Liver (tissue), 9 donors: ENCODE data around the gene DDX23. TPM values are rescaled to one million over a fixed set of nuclear protein-coding genes. Genes with fewer than 3 reads are reported as not detected.

Experiments used
- DNase-seq: peaks from one replicate; pipeline ENCODE4 v3.0.0-alpha.2; 2017; ENCODE audit warnings: low spot score
- H3K27ac ChIP-seq, 2 donors: one replicate each; pipeline ENCODE4 v1.7.0; 2013; ENCODE audit warnings: inconsistent platforms in 2 of 2, low read length in 2 of 2, control low read depth in 1 of 2, low read depth in 1 of 2, mild to moderate bottlenecking in 1 of 2
- H3K27me3 ChIP-seq, 4 donors: one replicate each; pipeline versions ENCODE4 v1.6.1 to v1.7.0; 2013; ENCODE audit warnings: low read length in 3 of 4, inconsistent platforms in 1 of 4, mild to moderate bottlenecking in 1 of 4, moderate library complexity in 1 of 4; ENCODE audit not compliant: control insufficient read depth in 4 of 4, insufficient read depth in 4 of 4
- H3K36me3 ChIP-seq, 4 donors: one replicate each; pipeline versions ENCODE4 v1.6.1 to v1.7.0; 2013; ENCODE audit warnings: low read length in 3 of 4, mild to moderate bottlenecking in 3 of 4, low read depth in 1 of 4, moderate library complexity in 1 of 4; ENCODE audit not compliant: control insufficient read depth in 4 of 4, insufficient read depth in 3 of 4
- H3K4me1 ChIP-seq, 4 donors: one replicate each; pipeline versions ENCODE4 v1.6.1 to v1.7.0; 2013; ENCODE audit warnings: low read length in 3 of 4, mild to moderate bottlenecking in 3 of 4, moderate library complexity in 1 of 4; ENCODE audit not compliant: control insufficient read depth in 4 of 4, insufficient read depth in 4 of 4
- H3K4me3 ChIP-seq, 3 donors: one replicate each; pipeline versions ENCODE4 v1.6.1 to v1.7.0; 2013; ENCODE audit warnings: low read length in 3 of 3, control low read depth in 1 of 3, low read depth in 1 of 3, mild to moderate bottlenecking in 1 of 3
- H3K9ac ChIP-seq, 2 donors: one replicate each; pipeline ENCODE4 v1.7.0; 2013; ENCODE audit warnings: low read length in 2 of 2, mild to moderate bottlenecking in 2 of 2, moderate library complexity in 2 of 2, control low read depth in 1 of 2, low read depth in 1 of 2
- H3K9me3 ChIP-seq, 4 donors: one replicate each; pipeline versions ENCODE4 v1.6.1 to v1.7.0; 2013; ENCODE audit warnings: low read length in 3 of 4; ENCODE audit not compliant: control insufficient read depth in 4 of 4
- ATF3 ChIP-seq: IDR thresholded peaks from 2 replicates; pipeline ENCODE4 v1.6.1; 2016; ENCODE audit warnings: antibody characterized with exemption
- EGR1 ChIP-seq, 2 donors: IDR thresholded peaks; 2 replicates each; pipeline ENCODE4 v1.6.1; 2016 to 2018; ENCODE audit warnings: antibody characterized with exemption in 2 of 2, low read depth in 2 of 2
- FOXA1 ChIP-seq: IDR thresholded peaks from 2 replicates; pipeline ENCODE4 v1.6.1; 2016; ENCODE audit warnings: antibody characterized with exemption
- FOXA2 ChIP-seq: IDR thresholded peaks from 2 replicates; pipeline ENCODE4 v1.6.1; 2016; ENCODE audit warnings: antibody characterized with exemption
- GABPA ChIP-seq, 2 donors: IDR thresholded peaks in 1 of 2; conservative IDR thresholded peaks in 1 of 2; 2 replicates each; pipeline ENCODE4 v1.6.1; 2016; ENCODE audit warnings: antibody characterized with exemption in 2 of 2, mild to moderate bottlenecking in 1 of 2, moderate library complexity in 1 of 2
- HNF4A ChIP-seq, 2 donors: conservative IDR thresholded peaks; 2 replicates each; pipeline ENCODE4 v1.6.1; 2016; ENCODE audit warnings: antibody characterized with exemption in 2 of 2, mild to moderate bottlenecking in 2 of 2
- HNF4G ChIP-seq: IDR thresholded peaks from 2 replicates; pipeline ENCODE4 v1.6.1; 2016; ENCODE audit warnings: antibody characterized with exemption
- JUND ChIP-seq, 2 donors: IDR thresholded peaks; 2 replicates each; pipeline ENCODE4 v1.6.1; 2016; ENCODE audit warnings: antibody characterized with exemption in 2 of 2
- MAX ChIP-seq: IDR thresholded peaks from 2 replicates; pipeline ENCODE4 v1.6.1; 2016; ENCODE audit warnings: antibody characterized with exemption
- NR2F2 ChIP-seq: IDR thresholded peaks from 2 replicates; pipeline ENCODE4 v1.6.1; 2016; ENCODE audit warnings: antibody characterized with exemption
- RAD21 ChIP-seq, 2 donors: IDR thresholded peaks; 2 replicates each; pipeline ENCODE4 v1.6.1; 2016; ENCODE audit warnings: antibody characterized with exemption in 2 of 2, mild to moderate bottlenecking in 2 of 2
- RXRA ChIP-seq, 2 donors: IDR thresholded peaks; 2 replicates each; pipeline ENCODE4 v1.6.1; 2017 to 2018; ENCODE audit warnings: antibody characterized with exemption in 2 of 2, mild to moderate bottlenecking in 1 of 2
- SP1 ChIP-seq: IDR thresholded peaks from 2 replicates; pipeline ENCODE4 v1.6.1; 2018; ENCODE audit warnings: antibody characterized with exemption, mild to moderate bottlenecking
- TAF1 ChIP-seq: conservative IDR thresholded peaks from 2 replicates; pipeline ENCODE4 v1.6.1; 2016; ENCODE audit warnings: antibody characterized with exemption, mild to moderate bottlenecking
- YY1 ChIP-seq: IDR thresholded peaks from 2 replicates; pipeline ENCODE4 v1.6.1; 2016; ENCODE audit warnings: antibody characterized with exemption, mild to moderate bottlenecking
- ZBTB33 ChIP-seq: IDR thresholded peaks from 2 replicates; pipeline ENCODE4 v1.6.1; 2016; ENCODE audit warnings: antibody characterized with exemption
- WGBS: extraction: QIAGEN DNeasy Blood & Tissue Kit; methylation state at CpG from one replicate; pipeline ENCODE4 v1.1.7; 2013; 5-methylcytosine and 5-hydroxymethylcytosine counted together
- polyA plus RNA-seq, 2 donors: library from polyadenylated mRNA; stranded (reverse) in 1 of 2; unstranded in 1 of 2; fragments of 200-250 nt in 1 of 2; fragments of >200 nt in 1 of 2; fragmentation: Nextera tagmentation in 1 of 2; extraction: Ambion mirVana in 1 of 2; gene quantifications; one replicate each; pipeline versions ENCODE4 v1.2.1 to v1.2.3, GENCODE V29; 2013 to 2015
- total RNA-seq, 2 donors: library from RNA; depleted of rRNA; stranded (reverse); fragments of >200 nt; gene quantifications; one replicate each; pipeline ENCODE4 v1.2.3, GENCODE V29; 2014
- TF ChIP-seq, protein P1 (sequence below): IDR thresholded peaks from 2 replicates; pipeline ENCODE4 v1.6.1; 2016; ENCODE audit warnings: antibody characterized with exemption, mild to moderate bottlenecking
- TF ChIP-seq, protein P2 (sequence below): fragments of 150-350 bp; IDR thresholded peaks from 2 replicates; pipeline ENCODE4 v1.5.1; 2017; ENCODE audit warnings: improper control_type of control experiment, low read depth, low read length; ENCODE audit not compliant: missing input control
- donor health status: healthy.
- donor health status: healthy.
- donor health status: healthy.
- donor health status: healthy.
- donor health status: healthy.

The DDX23 gene
- total and polyA plus RNA-seq, 4 donors: 16.9 to 60.6 (median 29.7) TPM

DNA sequence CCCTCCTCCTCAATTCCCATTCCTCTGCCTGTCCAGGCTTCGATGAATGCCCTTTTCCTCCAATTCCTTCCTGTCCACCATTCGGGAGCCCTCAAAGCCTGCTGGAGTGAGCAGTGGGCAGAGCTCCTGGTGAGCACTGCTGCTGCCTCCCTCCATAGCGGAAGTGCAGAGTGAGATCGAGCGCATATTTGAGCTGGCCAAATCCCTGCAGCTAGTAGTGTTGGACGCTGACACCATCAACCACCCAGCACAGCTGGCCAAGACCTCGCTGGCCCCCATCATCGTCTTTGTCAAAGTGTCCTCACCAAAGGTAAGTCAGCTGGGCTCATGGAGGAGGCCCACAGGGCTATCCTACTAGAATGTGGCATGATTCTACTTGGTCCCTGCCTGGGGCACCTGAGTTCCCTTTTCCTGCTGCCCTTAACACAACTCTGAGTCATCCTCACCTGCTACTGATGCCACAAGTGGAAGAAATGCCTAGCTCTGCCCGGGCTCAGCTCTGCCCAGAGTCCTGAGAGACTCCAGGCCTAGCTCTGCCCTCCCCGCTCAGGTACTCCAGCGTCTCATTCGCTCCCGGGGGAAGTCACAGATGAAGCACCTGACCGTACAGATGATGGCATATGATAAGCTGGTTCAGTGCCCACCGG lies 25.6 kb downstream of the DDX23 start:
- Histone ChIP-seq H3K4me1 (no peaks in the 10 kb centered on the region), H3K27ac (no peak overlapping the region), H3K9ac (no peak overlapping the region), H3K36me3 (peaks cover 7 to 30% (median 23%) of the 10 kb centered on the region in 4 donors), H3K4me3 (no peak overlapping the region), H3K27me3 (no peaks in the 10 kb centered on the region), H3K9me3 (no peaks in the 10 kb centered on the region)
- DNase-seq: no peak
- WGBS: 88% methylated on average over 15 of the region's 15 CpGs
- TF ChIP-seq FOXA1: no peak
- no peak for TF ChIP-seq TAF1
- TF ChIP-seq MAX: no peak

- H3K36me3 ChIP-seq: peaks cover under 1 to 16% (median 11%) of the 10 kb centered on the region in 4 donors
- H3K27ac ChIP-seq: no peak overlapping the region
- H3K27me3 ChIP-seq: no peaks in the 10 kb centered on the region
- no peak overlapping the region for H3K9ac ChIP-seq
- H3K4me3 ChIP-seq: no peak overlapping the region
- DNase-seq: no peak
- H3K9me3 ChIP-seq: no peaks in the 10 kb centered on the region
- no peaks in the 10 kb centered on the region for H3K4me1 ChIP-seq
- 92% methylated on average over 4 of the region's 4 CpGs for WGBS
- TF ChIP-seq ZBTB33 (no peak), ATF3 (no peak), MAX (no peak), FOXA1 (no peak), JUND (IDR thresholded peaks at IDR 0.05) (no peak), HNF4A (conservative IDR thresholded peaks at IDR 0.05) (no peak), NR2F2 (no peak), YY1 (no peak), RAD21 (IDR thresholded peaks at IDR 0.05) (no peak), TAF1 (no peak), SP1 (no peak), HNF4G (no peak), EGR1 (IDR thresholded peaks at IDR 0.05; ENCODE audit: low read depth in 2 of 2) (no peak), FOXA2 (no peak), GABPA (IDR thresholded peaks at IDR 0.05 in 1 of 2, conservative IDR thresholded peaks at IDR 0.05 in 1 of 2) (no peak), RXRA (IDR thresholded peaks at IDR 0.05) (no peak)
- TF ChIP-seq, protein P1, sequence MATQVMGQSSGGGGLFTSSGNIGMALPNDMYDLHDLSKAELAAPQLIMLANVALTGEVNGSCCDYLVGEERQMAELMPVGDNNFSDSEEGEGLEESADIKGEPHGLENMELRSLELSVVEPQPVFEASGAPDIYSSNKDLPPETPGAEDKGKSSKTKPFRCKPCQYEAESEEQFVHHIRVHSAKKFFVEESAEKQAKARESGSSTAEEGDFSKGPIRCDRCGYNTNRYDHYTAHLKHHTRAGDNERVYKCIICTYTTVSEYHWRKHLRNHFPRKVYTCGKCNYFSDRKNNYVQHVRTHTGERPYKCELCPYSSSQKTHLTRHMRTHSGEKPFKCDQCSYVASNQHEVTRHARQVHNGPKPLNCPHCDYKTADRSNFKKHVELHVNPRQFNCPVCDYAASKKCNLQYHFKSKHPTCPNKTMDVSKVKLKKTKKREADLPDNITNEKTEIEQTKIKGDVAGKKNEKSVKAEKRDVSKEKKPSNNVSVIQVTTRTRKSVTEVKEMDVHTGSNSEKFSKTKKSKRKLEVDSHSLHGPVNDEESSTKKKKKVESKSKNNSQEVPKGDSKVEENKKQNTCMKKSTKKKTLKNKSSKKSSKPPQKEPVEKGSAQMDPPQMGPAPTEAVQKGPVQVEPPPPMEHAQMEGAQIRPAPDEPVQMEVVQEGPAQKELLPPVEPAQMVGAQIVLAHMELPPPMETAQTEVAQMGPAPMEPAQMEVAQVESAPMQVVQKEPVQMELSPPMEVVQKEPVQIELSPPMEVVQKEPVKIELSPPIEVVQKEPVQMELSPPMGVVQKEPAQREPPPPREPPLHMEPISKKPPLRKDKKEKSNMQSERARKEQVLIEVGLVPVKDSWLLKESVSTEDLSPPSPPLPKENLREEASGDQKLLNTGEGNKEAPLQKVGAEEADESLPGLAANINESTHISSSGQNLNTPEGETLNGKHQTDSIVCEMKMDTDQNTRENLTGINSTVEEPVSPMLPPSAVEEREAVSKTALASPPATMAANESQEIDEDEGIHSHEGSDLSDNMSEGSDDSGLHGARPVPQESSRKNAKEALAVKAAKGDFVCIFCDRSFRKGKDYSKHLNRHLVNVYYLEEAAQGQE: no peak
- TF ChIP-seq, protein P2, sequence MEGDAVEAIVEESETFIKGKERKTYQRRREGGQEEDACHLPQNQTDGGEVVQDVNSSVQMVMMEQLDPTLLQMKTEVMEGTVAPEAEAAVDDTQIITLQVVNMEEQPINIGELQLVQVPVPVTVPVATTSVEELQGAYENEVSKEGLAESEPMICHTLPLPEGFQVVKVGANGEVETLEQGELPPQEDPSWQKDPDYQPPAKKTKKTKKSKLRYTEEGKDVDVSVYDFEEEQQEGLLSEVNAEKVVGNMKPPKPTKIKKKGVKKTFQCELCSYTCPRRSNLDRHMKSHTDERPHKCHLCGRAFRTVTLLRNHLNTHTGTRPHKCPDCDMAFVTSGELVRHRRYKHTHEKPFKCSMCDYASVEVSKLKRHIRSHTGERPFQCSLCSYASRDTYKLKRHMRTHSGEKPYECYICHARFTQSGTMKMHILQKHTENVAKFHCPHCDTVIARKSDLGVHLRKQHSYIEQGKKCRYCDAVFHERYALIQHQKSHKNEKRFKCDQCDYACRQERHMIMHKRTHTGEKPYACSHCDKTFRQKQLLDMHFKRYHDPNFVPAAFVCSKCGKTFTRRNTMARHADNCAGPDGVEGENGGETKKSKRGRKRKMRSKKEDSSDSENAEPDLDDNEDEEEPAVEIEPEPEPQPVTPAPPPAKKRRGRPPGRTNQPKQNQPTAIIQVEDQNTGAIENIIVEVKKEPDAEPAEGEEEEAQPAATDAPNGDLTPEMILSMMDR: no peak
Measured at GRCh38 chr12:48824905-48825304, 27.1 kb downstream of the DDX23 start.
